22Rv1 (cell line): ENCODE measurements around the gene INPP5A.

Experiments used
- CTCF ChIP-seq: fragments of 450-650 bp; IDR thresholded peaks from 2 replicates; pipeline ENCODE4 v1.5.1; 2017; ENCODE audit warnings: mild to moderate bottlenecking
- ZFX ChIP-seq: fragments of 450-650 bp; IDR thresholded peaks from 2 replicates; pipeline ENCODE4 v1.6.1; 2017; ENCODE audit warnings: antibody characterized with exemption, borderline replicate concordance

GRCh38 chr10:132701846-132702190 lies 164.2 kb downstream of the INPP5A start:
- no peak for TF ChIP-seq CTCF
- TF ChIP-seq ZFX, result no peak
